ENCODE results near the gene DNM3. TPM values are rescaled to one million over a fixed set of nuclear protein-coding genes. Genes with fewer than 3 reads are reported as not detected.

The DNM3 gene
- total and polyA plus RNA-seq, 9 of the 15 experiments (the other 6 are each of a cell fraction or from before 2014, with no cell fraction given), result 0.08 to 0.36 (median 0.22) TPM; not detected in 1

DNA sequence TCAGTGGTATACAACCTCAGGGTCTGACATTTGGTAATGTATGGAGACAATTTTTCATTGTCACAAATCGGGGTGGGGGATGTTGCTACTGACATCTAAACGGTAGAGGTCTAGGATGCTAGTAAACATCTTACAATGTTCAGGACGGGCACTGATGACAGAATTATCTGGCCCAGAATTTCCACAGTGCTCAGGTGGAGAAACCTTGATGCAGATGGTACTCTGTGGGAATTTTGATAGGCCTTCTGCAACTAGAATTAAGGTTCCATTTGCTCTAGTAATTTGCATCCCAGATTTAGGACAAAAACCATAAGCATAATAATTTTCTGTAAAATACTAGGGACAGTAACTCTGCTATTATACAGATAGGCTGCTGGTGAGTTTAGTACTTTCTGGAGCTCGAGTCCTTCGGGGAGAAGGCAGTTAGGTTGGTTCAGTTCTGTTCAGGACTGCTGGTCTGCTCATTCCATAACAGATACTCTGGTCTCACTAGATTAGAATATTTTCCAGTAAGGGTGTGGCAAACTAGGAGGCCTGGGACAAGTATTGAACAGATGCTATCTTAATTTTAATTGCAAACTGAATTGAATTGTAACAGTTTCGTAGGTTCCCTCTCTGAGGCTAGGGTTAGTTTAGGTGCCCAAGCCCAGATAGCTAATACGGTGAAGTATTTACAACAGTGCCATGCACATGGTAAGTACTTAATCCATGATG, 48.5 kb upstream of the DNM3 start:
- 67% methylated on average over 7 of the region's 7 CpGs for WGBS (ENCODE audit: insufficient coverage, low coverage, missing lambda C conversion rate)
- intact Hi-C loops (cut with micrococcal nuclease) (no loop called here), in situ Hi-C loops (cut with MboI) (no loop called here)
- Histone ChIP-seq H3K36me3 (ENCODE audit: control insufficient read depth, insufficient read depth, low read length) (peaks cover 99% of the 10 kb centered on the region), H3K9me1 (ENCODE audit: control insufficient read depth, insufficient read depth, low read length) (no peaks in the 10 kb centered on the region), H3K4me1 (replicated peaks in 1 of 2; ENCODE audit: control insufficient read depth in 2 of 2, insufficient read depth in 2 of 2, low read length in 2 of 2) (peaks cover 0 to 9% of the 10 kb centered on the region in 2 experiments; a peak in 3 of 5 replicates), H3K9me3 (replicated peaks; ENCODE audit: control insufficient read depth, insufficient read depth, low read depth, low read length) (no peaks in the 10 kb centered on the region), H3K9ac (ENCODE audit: insufficient read depth in 1 of 2, low read depth in 2 of 2, low read length in 2 of 2) (no peak overlapping the region), H3K4me3 (no peak overlapping the region), H4K20me1 (replicated peaks; ENCODE audit: control insufficient read depth, insufficient read depth, low read length) (no peaks in the 10 kb centered on the region), H3K27ac (ENCODE audit: extremely low read depth, low read depth, low read length) (no peak overlapping the region), H3K27me3 (ENCODE audit: control insufficient read depth in 2 of 2, insufficient read depth in 2 of 2, low read length in 2 of 2) (no peaks in the 10 kb centered on the region), H3K79me2 (ENCODE audit: control insufficient read depth, insufficient read depth, low read length) (peaks cover 2% of the 10 kb centered on the region; the same call in 1 of the 3 replicates), H3K4me2 (ENCODE audit: insufficient read depth, low read length) (no peak overlapping the region), H2AFZ (ENCODE audit: low read depth, low read length) (no peak overlapping the region)
- no peak for FAIRE-seq
- BruUV-seq (replicated peaks), result no TSS peak
- DNase-seq (ENCODE audit: extremely low read depth in 1 of 4, low spot score in 3 of 4), result peak in 2 of 4 experiments; percentile 33 to 34
- TF ChIP-seq NR3C1 (CRISPR knock-in tag; IDR thresholded peaks at IDR 0.05), result no peak
- TF ChIP-seq PCBP1 (IDR thresholded peaks at IDR 0.05; ENCODE audit: low read depth, low read length, poor library complexity, severe bottlenecking), result no peak
- TF ChIP-seq, protein P1, sequence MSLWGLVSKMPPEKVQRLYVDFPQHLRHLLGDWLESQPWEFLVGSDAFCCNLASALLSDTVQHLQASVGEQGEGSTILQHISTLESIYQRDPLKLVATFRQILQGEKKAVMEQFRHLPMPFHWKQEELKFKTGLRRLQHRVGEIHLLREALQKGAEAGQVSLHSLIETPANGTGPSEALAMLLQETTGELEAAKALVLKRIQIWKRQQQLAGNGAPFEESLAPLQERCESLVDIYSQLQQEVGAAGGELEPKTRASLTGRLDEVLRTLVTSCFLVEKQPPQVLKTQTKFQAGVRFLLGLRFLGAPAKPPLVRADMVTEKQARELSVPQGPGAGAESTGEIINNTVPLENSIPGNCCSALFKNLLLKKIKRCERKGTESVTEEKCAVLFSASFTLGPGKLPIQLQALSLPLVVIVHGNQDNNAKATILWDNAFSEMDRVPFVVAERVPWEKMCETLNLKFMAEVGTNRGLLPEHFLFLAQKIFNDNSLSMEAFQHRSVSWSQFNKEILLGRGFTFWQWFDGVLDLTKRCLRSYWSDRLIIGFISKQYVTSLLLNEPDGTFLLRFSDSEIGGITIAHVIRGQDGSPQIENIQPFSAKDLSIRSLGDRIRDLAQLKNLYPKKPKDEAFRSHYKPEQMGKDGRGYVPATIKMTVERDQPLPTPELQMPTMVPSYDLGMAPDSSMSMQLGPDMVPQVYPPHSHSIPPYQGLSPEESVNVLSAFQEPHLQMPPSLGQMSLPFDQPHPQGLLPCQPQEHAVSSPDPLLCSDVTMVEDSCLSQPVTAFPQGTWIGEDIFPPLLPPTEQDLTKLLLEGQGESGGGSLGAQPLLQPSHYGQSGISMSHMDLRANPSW (CRISPR knock-in tag; IDR thresholded peaks at IDR 0.05), result no peak
- ChIA-PET CTCF (ENCODE audit: low intra/inter-chr PET ratio) (no interaction called here), POLR2A (interaction anchor here (1.1 kb wide), 1 partner anchor 18 kb away, joined by 5 read pairs; no protein-coding TSS in a partner anchor)
- no peak for ATAC-seq
